CD1c-positive myeloid dendritic cell (primary cell): ENCODE data around the gene LNX2.
"Not testable (repeated sequence)": the region's sequence is repeated elsewhere in the genome, so short reads cannot be mapped to it uniquely, and the experiment has no call there.

Source experiments
- DNase-seq: peaks from one replicate; pipeline ENCODE4 v3.0.0-alpha.2; 2016; ENCODE audit errors: extremely low spot score

The LNX2 gene

DNA sequence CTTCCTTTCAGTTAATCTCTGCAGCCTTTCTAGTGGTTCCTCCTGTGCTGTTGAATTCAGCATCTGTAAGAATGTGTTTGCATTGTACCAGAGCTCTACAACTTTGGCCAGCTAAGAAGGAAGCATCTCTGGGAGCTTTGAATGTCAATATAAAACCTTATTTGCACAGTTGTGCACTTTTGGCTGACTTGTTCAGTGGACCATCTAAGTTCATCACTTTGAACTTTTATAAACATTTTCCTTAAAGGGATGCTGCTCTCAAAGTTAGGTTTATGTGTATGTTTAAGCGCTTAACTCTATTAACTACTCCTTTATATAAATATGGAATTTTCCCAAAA is 16.9 kb upstream of the LNX2 start:
- DNase-seq, result no peak

DNA sequence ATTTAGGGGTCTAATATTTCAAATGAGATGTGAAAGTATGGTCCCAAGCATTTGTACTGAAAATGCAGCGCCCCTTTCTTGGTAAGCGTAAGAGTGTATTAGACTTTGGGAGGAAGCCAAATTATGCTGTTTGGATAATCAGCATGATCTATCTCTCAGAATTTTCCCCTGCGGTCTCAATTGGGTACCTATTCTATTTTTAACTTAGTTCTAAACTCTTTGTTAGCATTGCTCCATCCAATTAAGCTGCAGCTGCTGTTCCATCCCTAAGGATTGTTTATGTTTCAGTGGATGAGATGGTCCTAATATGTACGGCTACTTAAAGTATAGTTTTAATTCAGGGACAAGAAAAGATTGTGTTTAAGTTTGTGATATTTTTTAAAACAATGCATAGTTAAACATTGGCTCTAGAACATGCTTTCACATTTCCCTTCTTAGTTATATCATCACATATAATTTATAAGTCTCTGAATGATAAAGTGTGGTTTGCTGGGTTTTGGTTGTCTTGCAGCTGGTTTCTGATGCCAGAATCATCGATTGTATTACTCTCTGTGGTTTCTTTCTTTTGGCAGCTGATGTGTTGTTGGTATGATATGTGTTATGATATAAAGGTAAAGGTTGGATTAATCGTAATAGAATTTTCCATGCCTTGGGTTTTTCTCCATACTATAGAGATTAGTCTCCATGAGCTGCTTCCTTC is 16.4 kb upstream of the LNX2 start:
- no peak for DNase-seq

DNA sequence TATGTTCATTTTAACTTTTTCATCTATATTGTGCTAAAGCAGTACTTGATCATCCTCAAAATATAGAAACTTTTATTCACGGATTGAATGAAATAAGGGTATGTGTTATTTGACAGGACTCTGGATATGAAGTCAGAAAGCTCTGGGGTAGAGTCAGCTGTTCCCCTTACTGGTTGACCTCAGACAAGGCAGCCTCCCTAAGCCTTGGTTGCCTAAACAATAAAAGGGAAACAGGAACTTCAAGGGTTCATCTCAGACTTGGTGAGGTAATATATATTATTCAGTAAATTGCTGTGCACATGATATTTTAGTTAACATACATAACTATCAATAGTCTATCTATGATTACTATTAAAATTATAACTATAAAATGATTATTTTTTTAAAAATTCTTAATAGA is 14.9 kb upstream of the LNX2 start:
- DNase-seq, result peak; percentile 65

DNA sequence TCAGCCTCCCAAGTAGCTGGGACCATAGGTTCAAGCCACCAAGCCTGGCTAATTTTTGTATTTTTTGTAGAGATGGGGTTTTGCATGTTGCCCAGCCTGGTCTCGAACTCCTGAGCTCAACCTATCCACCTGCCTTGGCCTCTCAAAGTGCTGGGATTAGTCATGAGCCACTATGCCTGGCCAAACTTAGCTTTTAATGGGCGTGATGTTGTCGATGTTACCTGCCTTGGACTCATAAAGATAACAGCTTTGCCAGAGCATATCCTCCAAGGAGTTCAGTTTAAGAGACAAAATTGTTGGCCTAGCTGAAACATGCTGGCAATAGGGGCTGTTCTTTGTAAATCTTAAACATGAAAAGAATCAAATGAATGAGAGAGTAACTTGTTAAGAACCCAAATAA is 14.5 kb upstream of the LNX2 start:
- DNase-seq, result no peak

DNA sequence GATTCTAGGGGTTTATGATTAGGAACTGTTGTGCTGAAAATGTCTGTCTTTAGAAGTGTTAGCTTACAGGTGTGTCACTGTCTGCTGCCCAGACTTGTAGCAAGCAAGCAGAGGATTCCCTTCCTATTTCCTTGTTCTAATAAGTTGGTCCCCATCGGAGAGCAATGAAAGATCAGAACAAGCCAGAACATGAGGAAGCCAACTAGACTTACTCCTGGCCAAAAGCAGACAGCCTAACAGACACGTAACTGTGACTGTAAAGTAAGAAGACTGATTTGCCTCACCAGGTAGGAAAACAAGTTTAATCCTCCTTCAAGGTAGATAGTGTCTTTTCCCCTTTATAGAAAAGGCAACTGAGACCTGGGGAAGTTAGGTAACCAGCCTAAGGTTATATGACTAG is 13.9 kb upstream of the LNX2 start:
- no peak for DNase-seq

DNA sequence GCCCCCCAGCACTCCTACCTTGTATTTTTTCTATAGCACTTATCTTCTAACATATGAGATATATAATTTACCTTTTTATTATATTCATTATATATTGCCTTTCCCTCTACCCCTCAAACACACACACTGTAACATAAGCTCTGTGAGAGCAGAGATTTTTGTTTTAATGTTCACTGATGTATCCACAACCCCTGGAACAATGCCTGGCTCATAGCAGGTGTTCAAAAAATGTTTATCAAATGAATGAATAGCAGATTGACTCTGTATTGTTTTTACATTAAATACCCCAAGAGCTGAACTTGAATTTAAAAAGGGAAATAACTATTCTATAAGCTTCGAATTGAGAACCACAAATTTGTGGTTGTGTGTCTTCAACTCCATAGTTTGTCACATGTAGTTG is 12.3 kb upstream of the LNX2 start:
- DNase-seq, result no peak

DNA sequence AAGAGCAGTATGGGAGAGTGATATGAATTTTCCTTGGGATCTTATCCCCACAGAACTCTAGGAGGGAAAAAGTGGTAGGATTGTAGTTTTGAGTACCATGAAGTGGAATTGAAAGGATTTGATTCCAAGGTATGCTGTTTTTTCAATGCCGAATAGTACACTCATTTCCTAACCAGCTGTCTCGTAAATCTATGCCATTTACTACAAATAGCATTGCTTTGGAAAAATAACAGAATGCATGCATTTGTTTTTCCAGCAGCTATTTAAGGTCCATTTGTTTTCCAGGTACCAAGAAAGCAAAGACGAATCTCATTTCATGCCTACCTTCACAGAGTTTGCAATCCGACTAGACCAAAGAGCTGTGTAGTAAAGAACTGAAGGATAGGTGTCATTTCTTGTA is 11.9 kb upstream of the LNX2 start:
- DNase-seq, result no peak

DNA sequence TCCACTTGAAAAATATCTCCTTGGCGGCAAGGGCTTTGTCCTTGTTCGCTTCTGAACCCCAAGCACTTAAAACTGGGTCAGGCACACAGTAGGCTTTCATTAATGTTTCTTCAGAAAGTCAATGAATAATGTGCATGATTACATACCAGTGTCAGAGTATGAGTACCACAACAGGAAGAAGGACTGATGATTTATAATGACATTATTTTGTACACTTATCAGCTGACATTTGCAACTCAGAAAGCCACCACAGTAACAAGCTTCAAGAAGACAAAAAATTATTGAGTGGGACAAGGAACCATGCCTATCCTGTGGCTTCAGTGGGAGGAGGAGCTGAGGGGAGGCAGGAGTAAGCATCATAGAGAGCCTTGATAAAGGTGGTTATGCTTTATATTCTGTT is 11.3 kb upstream of the LNX2 start:
- no peak for DNase-seq

DNA sequence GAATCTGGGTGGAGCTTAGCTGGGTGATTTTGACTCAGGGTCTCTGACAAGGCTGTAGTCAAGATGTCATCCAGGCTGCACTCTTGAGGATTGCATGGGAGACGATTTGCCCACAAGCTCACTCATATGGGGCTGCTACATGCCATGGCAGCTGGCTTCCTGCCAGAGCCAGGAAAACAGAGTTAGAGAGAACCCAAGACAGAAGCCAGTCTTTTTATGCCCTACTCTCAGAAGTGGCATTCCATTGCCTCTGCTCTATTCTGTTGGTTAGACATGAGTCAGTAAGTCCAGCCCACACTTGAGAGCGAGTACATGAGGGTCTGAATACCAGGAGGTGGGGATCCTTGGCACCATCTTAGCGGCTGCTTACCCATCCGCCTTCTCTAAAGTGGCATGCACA is 10.8 kb upstream of the LNX2 start:
- DNase-seq, result no peak

DNA sequence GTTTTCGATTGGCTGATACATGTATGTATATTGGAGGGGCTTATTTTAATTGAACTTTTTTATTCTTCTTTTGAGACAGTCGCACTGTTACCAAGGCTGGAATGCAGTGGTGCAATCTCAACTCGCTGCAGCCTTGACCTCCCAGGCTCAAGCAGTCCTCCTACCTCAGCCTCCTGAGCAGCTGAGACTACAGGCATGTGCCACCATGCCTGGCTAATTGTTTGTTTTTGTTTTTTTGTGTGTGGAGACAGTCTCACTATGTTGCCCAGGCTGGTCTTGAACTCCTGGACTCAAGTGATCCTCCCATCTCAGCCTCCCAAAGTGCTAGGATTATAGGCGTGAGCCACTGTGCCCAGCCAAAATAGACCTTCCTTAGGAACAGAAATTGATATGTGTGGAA is 8.4 kb upstream of the LNX2 start:
- not testable (repeated sequence) for DNase-seq

DNA sequence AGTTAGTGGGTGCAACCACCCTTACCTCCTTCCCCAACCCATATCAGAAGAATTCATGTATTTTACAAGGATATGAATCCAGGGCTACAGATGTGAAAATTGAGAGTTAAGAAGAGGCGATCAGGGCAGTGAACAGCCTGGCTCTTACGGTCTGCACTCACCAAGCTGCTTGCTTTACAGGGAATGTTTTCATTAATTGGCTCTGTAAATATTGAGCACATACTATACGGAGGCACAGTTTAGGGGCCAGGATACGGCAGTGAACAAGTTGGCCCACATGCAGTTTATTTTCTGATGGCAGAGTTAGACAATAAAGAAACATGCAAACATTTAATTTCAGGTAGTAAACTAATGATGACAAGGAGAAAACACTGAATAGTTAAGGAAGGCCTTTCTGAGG is 7.8 kb upstream of the LNX2 start:
- no peak for DNase-seq

DNA sequence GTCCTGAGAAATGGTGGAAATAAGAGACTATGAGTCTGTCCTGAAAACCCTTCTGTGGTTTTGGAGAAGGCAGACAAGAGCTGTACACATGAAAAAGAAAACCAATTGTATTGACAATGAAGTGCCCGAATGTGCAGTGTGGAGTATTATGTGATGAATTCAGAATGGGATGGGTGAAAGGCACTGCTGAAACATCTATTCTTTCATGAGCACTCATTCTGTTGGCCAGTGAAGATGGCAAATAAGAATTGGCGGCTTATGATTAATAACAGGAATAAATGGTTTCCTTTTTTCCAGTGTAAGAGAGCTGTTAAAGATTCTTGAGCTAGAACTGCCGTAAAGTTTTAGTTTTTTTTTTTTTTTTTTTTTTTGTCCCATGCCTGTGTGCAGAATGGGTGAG is 7.1 kb upstream of the LNX2 start:
- DNase-seq, result no peak

DNA sequence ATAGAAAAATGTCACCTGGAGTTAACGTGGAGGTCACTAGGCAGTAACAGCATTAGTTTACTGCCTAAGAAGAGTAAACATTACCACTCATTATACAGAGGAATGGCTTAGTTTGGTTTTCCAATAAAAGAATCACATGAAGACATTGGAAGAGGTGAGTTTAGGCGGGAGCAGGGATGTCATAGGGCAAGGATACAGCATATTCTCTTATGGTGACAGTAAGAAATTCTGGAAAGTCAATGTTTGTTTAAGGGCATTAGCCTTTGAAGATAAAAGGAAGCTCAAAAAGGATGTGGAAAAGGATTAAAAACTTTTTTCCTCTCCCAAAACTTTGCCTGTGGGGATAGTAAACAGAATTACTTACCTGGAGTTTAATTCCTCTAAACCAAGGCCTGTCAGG is 5.5 kb upstream of the LNX2 start:
- no peak for DNase-seq

DNA sequence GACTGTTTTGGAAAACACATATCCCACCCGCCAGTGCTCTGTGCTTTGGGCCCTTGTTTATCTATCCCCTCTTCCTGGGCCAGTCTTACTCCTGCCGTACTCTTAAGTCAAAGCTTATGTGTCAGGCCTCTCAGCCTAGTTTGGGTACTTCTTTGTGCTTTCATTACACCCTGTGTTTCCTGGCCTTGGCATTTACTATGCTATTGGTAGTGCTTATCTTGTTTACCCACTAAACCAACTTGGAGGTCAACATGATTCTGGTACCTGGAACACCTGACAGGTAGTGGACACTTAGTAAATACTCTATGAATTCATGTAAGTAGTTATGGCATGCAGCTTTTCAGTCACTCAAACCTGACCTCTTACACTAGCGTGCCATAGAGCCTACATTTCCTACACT is 3.7 kb upstream of the LNX2 start:
- DNase-seq, result no peak

DNA sequence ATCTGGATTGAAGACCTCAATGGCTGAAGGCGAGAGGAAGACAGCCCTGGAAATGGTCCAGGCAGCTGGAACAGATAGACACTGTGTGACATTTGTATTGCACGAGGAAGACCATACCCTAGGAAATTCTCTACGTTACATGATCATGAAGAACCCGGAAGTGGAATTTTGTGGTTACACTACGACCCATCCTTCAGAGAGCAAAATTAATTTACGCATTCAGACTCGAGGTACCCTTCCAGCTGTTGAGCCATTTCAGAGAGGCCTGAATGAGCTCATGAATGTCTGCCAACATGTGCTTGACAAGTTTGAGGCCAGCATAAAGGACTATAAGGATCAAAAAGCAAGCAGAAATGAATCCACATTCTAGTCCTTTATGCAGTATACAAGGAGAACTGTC is 2.6 kb upstream of the LNX2 start:
- DNase-seq, result no peak

DNA sequence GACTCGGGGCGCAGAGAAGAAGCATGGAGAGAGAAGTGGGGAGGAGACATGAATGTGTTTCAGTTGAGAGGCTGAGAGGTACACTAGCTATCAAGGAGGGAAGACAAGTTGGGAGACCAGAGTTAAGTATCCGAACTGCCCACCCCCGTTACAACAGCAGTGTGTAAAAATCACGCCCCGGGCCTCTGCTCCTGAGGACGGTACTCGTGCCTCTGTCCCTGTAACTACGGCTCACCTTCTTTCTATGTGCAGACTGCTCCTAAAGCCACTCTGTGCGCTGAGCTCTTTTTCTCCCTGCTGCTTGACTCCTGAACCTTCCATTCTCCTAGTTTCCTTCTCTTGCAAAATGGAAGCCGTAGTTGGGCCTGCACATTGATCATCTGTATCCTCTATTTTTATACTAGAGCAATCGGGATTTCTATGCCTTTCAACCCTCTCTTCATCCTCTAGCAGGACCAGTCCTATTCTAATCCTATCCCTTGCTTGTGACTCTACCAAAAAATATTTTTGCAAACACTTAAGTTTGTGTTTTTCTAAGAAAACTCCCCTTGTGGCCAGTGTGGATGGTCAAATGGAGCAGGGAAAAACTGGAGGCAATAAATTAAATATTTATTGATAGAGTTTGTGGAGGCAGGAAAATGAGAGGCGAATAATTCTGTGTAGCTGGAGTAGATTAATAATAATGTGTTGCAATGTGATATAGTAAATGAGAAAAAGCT is 1.9 kb upstream of the LNX2 start:
- no peak for DNase-seq

DNA sequence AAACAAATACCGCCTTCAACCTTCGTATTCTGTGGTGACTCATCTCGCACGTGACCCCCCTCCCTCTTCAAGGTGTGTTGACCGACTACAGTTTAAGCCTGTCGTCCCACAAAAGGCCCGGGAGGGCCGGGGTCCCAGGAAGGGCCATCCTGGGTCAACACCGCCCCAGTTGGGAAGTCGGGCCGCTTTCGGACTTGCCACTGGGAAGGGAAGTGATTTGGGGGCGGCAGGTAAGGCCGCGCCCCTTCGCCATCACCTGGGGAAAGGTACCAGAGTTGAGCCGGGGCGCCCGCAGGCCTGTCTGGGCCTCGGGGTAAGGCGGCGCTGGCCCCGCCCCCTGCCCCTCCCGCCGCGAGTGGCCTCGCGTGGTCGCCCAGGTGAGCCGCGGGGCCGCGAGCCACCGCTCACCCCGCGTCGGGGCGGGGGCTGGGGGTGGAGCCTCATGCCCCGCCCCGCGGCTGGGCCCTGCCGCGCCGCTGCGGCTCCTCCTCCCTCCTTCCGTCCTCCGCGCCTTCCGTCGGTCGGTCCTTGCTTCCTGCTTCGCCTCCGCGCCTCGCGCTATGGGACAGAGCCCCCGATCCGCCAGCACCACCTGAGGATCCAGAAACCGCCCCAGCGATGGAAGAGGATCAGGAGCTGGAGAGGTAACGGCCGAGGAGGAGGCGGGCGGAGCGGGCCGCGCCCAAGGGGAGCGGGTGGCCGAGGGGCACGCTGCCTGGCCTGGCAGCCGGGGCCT is 1.2 kb upstream of the LNX2 start, which contains the start of gene POLR1D:
Gene POLR1D, plus strand, starts transcription at position 527 of the 736 bp plus-strand sequence. Its CDS starts 92 bp downstream, at position 619.
- DNase-seq, result peak; percentile 87

DNA sequence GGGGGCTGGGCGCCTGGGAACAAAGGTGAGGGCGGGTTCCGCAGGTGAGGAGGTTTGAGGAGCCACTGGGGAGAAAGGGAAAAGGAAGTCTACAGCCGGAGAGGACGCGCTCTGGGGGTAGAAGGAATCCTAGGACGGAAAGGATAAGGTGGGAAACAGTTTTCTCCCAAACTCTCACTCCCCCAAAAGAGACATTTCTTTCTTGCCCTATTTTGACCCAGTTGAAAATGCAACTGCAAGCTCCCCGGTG is 712 bp upstream of the LNX2 start:
- no peak for DNase-seq

DNA sequence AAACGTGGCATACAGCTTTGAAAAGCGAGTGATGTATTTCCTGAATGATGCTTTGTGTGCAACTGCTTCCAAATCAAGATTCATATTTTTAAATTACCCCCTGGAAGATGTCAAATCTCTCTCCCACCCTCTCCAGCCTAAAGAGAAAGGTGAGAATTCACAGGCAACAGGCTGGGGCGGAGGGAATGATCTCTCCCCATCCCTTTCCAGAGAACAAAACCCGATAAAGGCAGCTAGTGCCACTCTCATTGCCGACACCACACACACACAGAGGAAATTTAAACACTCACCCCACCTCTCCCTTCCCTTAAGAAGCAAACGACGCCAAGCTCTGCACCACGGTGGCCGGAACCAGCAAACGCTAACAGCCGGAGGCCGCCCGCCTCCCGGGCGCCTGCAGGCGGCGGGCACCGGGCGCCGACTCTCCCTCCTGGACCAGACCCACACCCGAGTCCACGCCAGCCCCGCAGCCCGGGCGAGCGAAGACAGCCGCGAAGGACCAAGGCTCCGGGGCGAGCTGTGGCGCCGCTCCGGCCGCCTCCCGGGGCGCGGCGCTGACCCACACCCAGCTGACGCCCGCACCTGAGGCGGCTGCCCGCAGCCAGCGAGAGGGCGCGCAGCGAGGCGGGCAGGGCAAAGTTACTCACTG is 477 bp downstream of the LNX2 start:
- DNase-seq, result peak; percentile 53

DNA sequence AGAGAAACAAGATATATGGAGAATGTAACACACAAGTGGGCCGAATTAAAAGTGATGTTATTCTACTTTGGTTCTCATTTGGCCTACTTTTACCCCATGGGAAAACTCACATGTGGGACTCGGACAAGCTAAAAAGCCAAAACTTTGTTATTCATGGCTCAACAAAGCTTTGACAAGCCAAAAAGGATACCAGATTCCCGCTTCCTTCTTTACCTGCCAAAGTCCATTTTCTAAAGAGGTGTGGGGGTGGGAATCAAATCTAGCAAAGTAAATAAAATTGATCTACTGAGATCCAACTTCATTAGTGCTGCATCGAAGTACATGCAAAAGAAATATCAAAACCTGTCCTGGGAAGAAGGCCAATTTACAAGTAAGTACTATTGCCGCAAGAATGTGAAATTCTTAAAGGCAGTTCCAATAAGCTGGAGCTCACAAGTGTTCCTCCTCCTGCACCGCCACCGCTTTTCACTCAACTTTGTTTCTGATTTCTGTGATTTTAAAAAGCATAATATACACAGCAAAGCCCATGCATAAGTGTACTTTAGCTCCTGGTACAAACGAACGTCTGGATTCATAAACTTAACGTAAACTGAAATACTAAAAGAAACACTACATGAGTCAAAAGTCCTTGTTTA is 1.1 kb downstream of the LNX2 start:
- no peak for DNase-seq

DNA sequence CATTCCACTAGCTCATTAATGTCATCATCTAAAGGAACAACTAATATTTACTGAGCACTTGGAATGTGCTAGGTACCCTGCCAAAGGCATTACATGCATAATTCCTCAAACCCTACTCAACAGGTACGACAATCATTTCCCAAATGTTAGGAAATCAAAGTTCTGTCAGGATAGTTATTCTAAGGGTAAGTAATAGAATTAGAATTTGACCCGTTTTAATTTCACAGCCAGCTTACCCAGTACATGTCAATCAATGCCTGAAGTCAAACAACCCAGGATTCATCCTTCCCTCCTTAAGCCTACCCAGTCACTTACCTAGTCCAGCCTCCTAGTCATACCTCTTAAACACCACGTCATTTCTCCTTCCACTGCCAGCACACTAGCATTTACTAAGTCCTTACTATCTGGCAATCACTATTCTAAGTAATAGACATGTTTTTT is 2.4 kb downstream of the LNX2 start:
- DNase-seq, result no peak

DNA sequence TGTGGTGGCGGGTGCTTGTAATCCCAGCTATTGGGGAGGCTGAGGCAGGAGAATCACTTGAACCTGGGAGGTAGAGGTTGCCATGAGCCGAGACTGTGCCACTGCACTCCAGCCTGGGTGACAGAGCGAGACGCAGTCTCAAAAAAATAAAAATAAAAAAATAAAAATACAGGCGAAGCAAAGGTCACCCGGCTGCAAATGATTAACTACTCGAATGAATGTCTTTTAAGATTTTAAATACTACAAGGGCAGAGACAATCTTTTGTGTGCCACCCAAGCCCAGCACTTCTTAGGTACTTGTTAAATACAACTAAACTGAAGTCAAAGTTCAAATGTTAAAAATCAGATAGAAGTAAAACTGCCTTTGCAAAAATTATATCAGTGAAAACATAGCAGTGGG is 6.7 kb downstream of the LNX2 start:
- DNase-seq, result no peak
